ENCODE data around the gene KCNQ1. TPM values are rescaled to one million over a fixed set of nuclear protein-coding genes. Genes with fewer than 3 reads are reported as not detected.

KCNQ1 gene
- total and polyA plus RNA-seq, 2 donors (not counting 3 experiments of a cell fraction or from before 2014, with no cell fraction given): 0.07 to 0.09 TPM

DNA sequence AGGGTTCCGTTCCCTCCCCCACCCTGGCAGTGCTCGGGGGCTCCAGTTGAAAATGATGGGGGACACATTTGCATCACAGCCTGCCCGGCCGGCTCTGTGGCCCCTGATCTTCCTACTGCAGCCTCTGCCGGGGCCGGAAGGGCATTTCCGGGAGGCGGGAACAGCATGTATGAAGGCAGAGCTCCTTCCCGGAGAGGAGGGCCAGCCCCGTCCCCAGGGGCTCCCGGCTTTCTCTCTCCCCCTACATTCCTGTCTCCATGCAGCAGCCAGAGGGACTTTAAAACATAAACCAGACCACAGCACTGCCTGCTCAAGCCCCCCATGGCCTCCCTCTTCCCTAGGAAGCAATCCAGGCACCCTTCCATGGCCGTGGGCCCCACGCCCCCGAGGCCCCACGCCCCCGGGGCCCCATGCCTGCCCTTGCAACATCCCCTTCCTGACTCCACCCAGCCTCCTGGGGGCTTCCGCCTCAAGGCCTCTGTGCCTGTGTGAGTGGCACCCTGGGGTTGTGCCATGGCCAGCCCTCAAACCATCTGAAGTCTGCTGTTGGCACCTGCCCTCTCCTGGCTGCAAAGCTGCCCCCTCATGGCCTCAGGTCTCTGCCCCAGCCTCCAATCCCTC is 367.7 kb downstream of the KCNQ1 start:
- Histone ChIP-seq H3K4me1 (ENCODE audit: control insufficient read depth, extremely low read depth, insufficient read depth, low read length) (peaks cover 3% of the 10 kb centered on the region), H3K27ac (ENCODE audit: insufficient read depth, low read depth, low read length) (no peak overlapping the region), H3K9ac (replicated peaks; ENCODE audit: extremely low read depth, insufficient read depth, low read length) (no peak overlapping the region), H3K27me3 (ENCODE audit: control insufficient read depth in 2 of 2, insufficient read depth in 2 of 2, low read length in 2 of 2) (peaks cover 7 to 13% of the 10 kb centered on the region in 2 experiments), H4K20me1 (replicated peaks; ENCODE audit: control insufficient read depth, extremely low read depth, insufficient read depth, low read length) (no peaks in the 10 kb centered on the region), H2AFZ (ENCODE audit: low read depth, low read length) (no peak overlapping the region), H3K9me3 (replicated peaks; ENCODE audit: control insufficient read depth, insufficient read depth, low read length) (no peaks in the 10 kb centered on the region), H3K9me1 (replicated peaks; ENCODE audit: control insufficient read depth, extremely low read depth, insufficient read depth, low read length) (no peaks in the 10 kb centered on the region), H3K36me3 (ENCODE audit: control insufficient read depth in 2 of 2, extremely low read depth in 1 of 2, insufficient read depth in 2 of 2, low read length in 2 of 2) (no peaks in the 10 kb centered on the region), H3K79me2 (ENCODE audit: control insufficient read depth, insufficient read depth, low read length) (no peaks in the 10 kb centered on the region), H3K4me2 (ENCODE audit: insufficient read depth, low read length) (peak overlapping the region; percentile 8), H3K4me3 (replicated peaks in 1 of 3; ENCODE audit: insufficient read depth in 1 of 3, low read depth in 1 of 3, low read length in 3 of 3) (no peak overlapping the region)
- no peak for DNase-seq (ENCODE audit: low read depth, low spot score)
- POLR2A ChIA-PET: no interaction called here
- intact Hi-C loops (cut with micrococcal nuclease) (no loop called here), dilution Hi-C loops (cut with MboI; ENCODE audit: extremely low pct_ligation_motif_present, low sequenced_read_pairs) (no loop called here)
- TF ChIP-seq FOS (IDR thresholded peaks at IDR 0.05; ENCODE audit: borderline replicate concordance, insufficient read depth, low read length) (no peak), GATA2 (IDR thresholded peaks at IDR 0.05; ENCODE audit: insufficient read depth, insufficient read length, low read depth, low read length) (no peak), EZH2 (IDR thresholded peaks at IDR 0.05; ENCODE audit: borderline replicate concordance, low read depth, low read length, severe bottlenecking) (no peak)
- FAIRE-seq: no peak
- CTCF ChIA-PET: no interaction called here
- BruUV-seq (replicated peaks): no TSS peak

DNA sequence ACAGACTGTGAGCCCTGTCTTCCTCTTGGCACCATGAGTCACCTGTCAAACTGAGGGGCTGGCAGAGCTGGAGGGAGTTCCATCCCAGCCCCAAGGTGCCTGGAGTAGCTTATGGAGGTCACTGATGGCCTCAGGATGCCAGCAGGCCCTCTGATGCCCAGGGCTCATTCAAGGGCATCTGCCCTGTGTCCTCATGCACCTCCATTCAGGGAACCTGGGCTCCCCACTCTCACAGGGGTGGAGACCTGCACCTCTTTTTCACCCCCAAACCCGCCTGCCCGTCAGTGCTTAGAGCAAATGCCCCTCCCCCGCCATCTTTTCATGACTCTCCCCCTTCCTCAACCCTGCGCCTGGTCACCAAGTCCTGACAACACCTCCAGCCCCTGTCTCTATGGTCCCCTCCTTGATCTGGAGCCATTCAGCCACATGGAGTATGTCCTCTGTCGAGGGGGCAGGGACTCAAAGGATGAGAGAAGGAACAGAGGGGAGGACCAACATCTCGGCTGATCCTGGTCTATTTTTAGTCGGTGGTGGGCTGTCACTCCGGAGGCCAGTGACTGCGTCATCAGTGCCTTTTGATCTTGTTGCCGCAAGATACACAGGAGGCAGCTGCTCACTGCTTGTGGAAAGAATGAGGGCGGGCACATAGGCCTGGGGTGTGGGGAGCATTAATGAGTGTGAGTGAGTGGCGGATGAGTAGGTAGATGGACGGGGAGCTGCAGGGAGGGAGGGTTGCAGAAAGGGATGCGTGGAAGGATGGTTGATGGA is 368.5 kb downstream of the KCNQ1 start:
- BruUV-seq (replicated peaks): no TSS peak
- dilution Hi-C loops (cut with MboI; ENCODE audit: extremely low pct_ligation_motif_present, low sequenced_read_pairs): no loop called here
- POLR2A ChIA-PET: no interaction called here

More for the DNA sequence above, 368.5 kb downstream of the KCNQ1 start:
- peaks cover 3% of the 10 kb centered on the region for H3K4me1 ChIP-seq (ENCODE audit: control insufficient read depth, extremely low read depth, insufficient read depth, low read length)
- intact Hi-C loops (cut with micrococcal nuclease): no loop called here
- H2AFZ ChIP-seq (ENCODE audit: low read depth, low read length): no peak overlapping the region
- peaks cover under 1 to 6% of the 10 kb centered on the region in 2 experiments for H3K27me3 ChIP-seq (ENCODE audit: control insufficient read depth in 2 of 2, insufficient read depth in 2 of 2, low read length in 2 of 2)
- FAIRE-seq: no peak
- no peaks in the 10 kb centered on the region for H3K9me3 ChIP-seq (replicated peaks; ENCODE audit: control insufficient read depth, insufficient read depth, low read length)
- no peaks in the 10 kb centered on the region for H3K79me2 ChIP-seq (ENCODE audit: control insufficient read depth, insufficient read depth, low read length)
- no peak overlapping the region for H3K4me2 ChIP-seq (ENCODE audit: insufficient read depth, low read length)
- H3K9me1 ChIP-seq (replicated peaks; ENCODE audit: control insufficient read depth, extremely low read depth, insufficient read depth, low read length): no peaks in the 10 kb centered on the region
- no peaks in the 10 kb centered on the region for H3K36me3 ChIP-seq (ENCODE audit: control insufficient read depth in 2 of 2, extremely low read depth in 1 of 2, insufficient read depth in 2 of 2, low read length in 2 of 2)
- H3K4me3 ChIP-seq (replicated peaks in 1 of 3; ENCODE audit: insufficient read depth in 1 of 3, low read depth in 1 of 3, low read length in 3 of 3): no peak overlapping the region
- CTCF ChIA-PET: no interaction called here
- no peak overlapping the region for H3K9ac ChIP-seq (replicated peaks; ENCODE audit: extremely low read depth, insufficient read depth, low read length)
- H3K27ac ChIP-seq (ENCODE audit: insufficient read depth, low read depth, low read length): no peak overlapping the region
- no peak for DNase-seq (ENCODE audit: low read depth, low spot score)
- TF ChIP-seq POLR2A (IDR thresholded peaks at IDR 0.05; ENCODE audit: low read depth, low read length): no peak
- TF ChIP-seq EZH2 (IDR thresholded peaks at IDR 0.05; ENCODE audit: borderline replicate concordance, low read depth, low read length, severe bottlenecking): no peak
- no peak for TF ChIP-seq MYC (IDR thresholded peaks at IDR 0.05; ENCODE audit: low read depth, low read length)
- TF ChIP-seq JUN (IDR thresholded peaks at IDR 0.05; ENCODE audit: borderline replicate concordance, insufficient read depth, insufficient read length, low read depth): no peak
- no peak for TF ChIP-seq FOS (IDR thresholded peaks at IDR 0.05; ENCODE audit: borderline replicate concordance, insufficient read depth, low read length)
- TF ChIP-seq GATA2 (IDR thresholded peaks at IDR 0.05; ENCODE audit: insufficient read depth, insufficient read length, low read depth, low read length): no peak
- TF ChIP-seq, protein P1, sequence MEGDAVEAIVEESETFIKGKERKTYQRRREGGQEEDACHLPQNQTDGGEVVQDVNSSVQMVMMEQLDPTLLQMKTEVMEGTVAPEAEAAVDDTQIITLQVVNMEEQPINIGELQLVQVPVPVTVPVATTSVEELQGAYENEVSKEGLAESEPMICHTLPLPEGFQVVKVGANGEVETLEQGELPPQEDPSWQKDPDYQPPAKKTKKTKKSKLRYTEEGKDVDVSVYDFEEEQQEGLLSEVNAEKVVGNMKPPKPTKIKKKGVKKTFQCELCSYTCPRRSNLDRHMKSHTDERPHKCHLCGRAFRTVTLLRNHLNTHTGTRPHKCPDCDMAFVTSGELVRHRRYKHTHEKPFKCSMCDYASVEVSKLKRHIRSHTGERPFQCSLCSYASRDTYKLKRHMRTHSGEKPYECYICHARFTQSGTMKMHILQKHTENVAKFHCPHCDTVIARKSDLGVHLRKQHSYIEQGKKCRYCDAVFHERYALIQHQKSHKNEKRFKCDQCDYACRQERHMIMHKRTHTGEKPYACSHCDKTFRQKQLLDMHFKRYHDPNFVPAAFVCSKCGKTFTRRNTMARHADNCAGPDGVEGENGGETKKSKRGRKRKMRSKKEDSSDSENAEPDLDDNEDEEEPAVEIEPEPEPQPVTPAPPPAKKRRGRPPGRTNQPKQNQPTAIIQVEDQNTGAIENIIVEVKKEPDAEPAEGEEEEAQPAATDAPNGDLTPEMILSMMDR (IDR thresholded peaks at IDR 0.05; ENCODE audit: extremely low read depth in 1 of 2, insufficient read depth in 1 of 2, low read depth in 1 of 2, low read length in 2 of 2): no peak
- no peak for TF ChIP-seq POLR2AphosphoS5 (IDR thresholded peaks at IDR 0.05; ENCODE audit: insufficient read depth, low read depth, low read length)
- TF ChIP-seq, protein P2, sequence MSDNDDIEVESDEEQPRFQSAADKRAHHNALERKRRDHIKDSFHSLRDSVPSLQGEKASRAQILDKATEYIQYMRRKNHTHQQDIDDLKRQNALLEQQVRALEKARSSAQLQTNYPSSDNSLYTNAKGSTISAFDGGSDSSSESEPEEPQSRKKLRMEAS (IDR thresholded peaks at IDR 0.05; ENCODE audit: insufficient read depth, insufficient read length): no peak
- no peaks in the 10 kb centered on the region for H4K20me1 ChIP-seq (replicated peaks; ENCODE audit: control insufficient read depth, extremely low read depth, insufficient read depth, low read length)
